Keratinocyte (primary cell): ENCODE data around the gene FMN2. TPM values are rescaled to one million over a fixed set of nuclear protein-coding genes. Genes with fewer than 3 reads are reported as not detected.

Experiments
- DNase-seq: peaks from one replicate; pipeline ENCODE4 v3.0.0-alpha.2; 2011; ENCODE audit warnings: low read depth, missing footprints, low spot score
- FAIRE-seq: peaks from 2 replicates; lab custom pipeline; 2011; peaks lifted over from hg19 to GRCh38; lab: Jason Lieb, UNC
- H2AFZ ChIP-seq: 2 replicates; pipeline ENCODE4 v1.6.0; 2012; ENCODE audit warnings: low read length, control low read depth, inconsistent platforms; ENCODE audit not compliant: control insufficient read depth
- H3K27ac ChIP-seq: 2 replicates; pipeline ENCODE4 v1.5.1; 2011; ENCODE audit warnings: low read length; ENCODE audit not compliant: control insufficient read depth, insufficient read depth
- H3K27me3 ChIP-seq: 3 replicates; pipeline ENCODE4 v1.6.0; 2011; ENCODE audit warnings: low read length; ENCODE audit not compliant: control insufficient read depth, insufficient read depth; ENCODE audit errors: extremely low read depth
- H3K36me3 ChIP-seq, 2 experiments: 2 replicates in 1 of 2; 3 replicates in 1 of 2; pipeline ENCODE4 v1.5.1; 2011; ENCODE audit warnings: low read length in 2 of 2, mild to moderate bottlenecking in 1 of 2; ENCODE audit not compliant: control insufficient read depth in 2 of 2, insufficient read depth in 2 of 2; ENCODE audit errors: extremely low read depth in 1 of 2
- H3K4me1 ChIP-seq: 3 replicates; pipeline ENCODE4 v1.5.1; 2011; ENCODE audit warnings: low read length; ENCODE audit not compliant: control insufficient read depth, insufficient read depth; ENCODE audit errors: extremely low read depth
- H3K4me2 ChIP-seq: 3 replicates; pipeline ENCODE4 v1.6.0; 2011; ENCODE audit warnings: low read depth, low read length; ENCODE audit not compliant: control insufficient read depth, insufficient read depth; ENCODE audit errors: extremely low read depth
- H3K4me3 ChIP-seq, 3 experiments: fragments of 200-600 bp in 1 of 3; sonication (generic) in 1 of 3; 2 replicates in 2 of 3; 3 replicates in 1 of 3; pipeline ENCODE4 v1.5.1; 2011 to 2016; ENCODE audit warnings: low read length in 3 of 3, mild to moderate bottlenecking in 3 of 3, control low read depth in 2 of 3, inconsistent platforms in 1 of 3, low read depth in 1 of 3, mixed read lengths in 1 of 3, mixed run types in 1 of 3, moderate library complexity in 1 of 3; ENCODE audit not compliant: control insufficient read depth in 2 of 3, insufficient read depth in 2 of 3; ENCODE audit errors: extremely low read depth in 1 of 3
- H3K79me2 ChIP-seq: 2 replicates; pipeline ENCODE4 v1.6.0; 2012; ENCODE audit warnings: low read length; ENCODE audit not compliant: control insufficient read depth, insufficient read depth
- H3K9ac ChIP-seq: 3 replicates; pipeline ENCODE4 v1.6.0; 2011; ENCODE audit warnings: low read length; ENCODE audit not compliant: control insufficient read depth, insufficient read depth; ENCODE audit errors: extremely low read depth
- H3K9me1 ChIP-seq: 3 replicates; pipeline ENCODE4 v1.6.0; 2011; ENCODE audit warnings: low read length; ENCODE audit not compliant: control insufficient read depth, insufficient read depth; ENCODE audit errors: extremely low read depth
- H3K9me3 ChIP-seq: 2 replicates; pipeline ENCODE4 v1.5.1; 2012; ENCODE audit warnings: low read depth, low read length; ENCODE audit not compliant: control insufficient read depth
- H4K20me1 ChIP-seq: 3 replicates; pipeline ENCODE4 v1.6.0; 2011; ENCODE audit warnings: low read length; ENCODE audit not compliant: control insufficient read depth, insufficient read depth; ENCODE audit errors: extremely low read depth
- CTCF ChIP-seq, 3 experiments: IDR thresholded peaks in 1 of 3; conservative IDR thresholded peaks in 1 of 3; optimal IDR thresholded peaks in 1 of 3; 2 replicates in 2 of 3; 3 replicates in 1 of 3; pipeline versions ENCODE3 to v1.5.1; 2011; ENCODE audit warnings: low read length in 3 of 3, mild to moderate bottlenecking in 3 of 3, moderate library complexity in 2 of 3, control low read depth in 1 of 3, inconsistent platforms in 1 of 3; ENCODE audit not compliant: insufficient read depth in 2 of 3; ENCODE audit errors: extremely low read depth in 1 of 3
- EZH2 ChIP-seq: IDR thresholded peaks from one replicate; pipeline ENCODE4 v1.6.1; 2012; ENCODE audit warnings: inconsistent platforms, mild to moderate bottlenecking, low read length, moderate library complexity
- dilution Hi-C: fragments of 300-500 bp; cut with MboI; formaldehyde crosslinking; loops from one replicate; pipeline ENCODE4 v1.7.0; 2020; ENCODE audit warnings: low sequenced_read_pairs; ENCODE audit not compliant: extremely low pct_ligation_motif_present
- polyA plus RNA-seq, 5 experiments: library from polyadenylated mRNA; depleted of rRNA in 3 of 5; stranded (reverse) in 3 of 5; stranded (forward) in 1 of 5; unstranded in 1 of 5; fragments of >200 nt; gene quantifications; 1 replicate in 1 of 5; 2 replicates in 3 of 5; 3 replicates in 1 of 5; pipeline versions ENCODE4 v1.2.1 to v1.2.3, GENCODE V29; 2011 to 2012; ENCODE audit warnings: missing spikeins in 2 of 5, low read depth in 1 of 5, low replicate concordance in 1 of 5

Gene FMN2
- polyA plus RNA-seq, 1 donor (not counting 4 experiments of a cell fraction or from before 2014, with no cell fraction given): not detected

DNA sequence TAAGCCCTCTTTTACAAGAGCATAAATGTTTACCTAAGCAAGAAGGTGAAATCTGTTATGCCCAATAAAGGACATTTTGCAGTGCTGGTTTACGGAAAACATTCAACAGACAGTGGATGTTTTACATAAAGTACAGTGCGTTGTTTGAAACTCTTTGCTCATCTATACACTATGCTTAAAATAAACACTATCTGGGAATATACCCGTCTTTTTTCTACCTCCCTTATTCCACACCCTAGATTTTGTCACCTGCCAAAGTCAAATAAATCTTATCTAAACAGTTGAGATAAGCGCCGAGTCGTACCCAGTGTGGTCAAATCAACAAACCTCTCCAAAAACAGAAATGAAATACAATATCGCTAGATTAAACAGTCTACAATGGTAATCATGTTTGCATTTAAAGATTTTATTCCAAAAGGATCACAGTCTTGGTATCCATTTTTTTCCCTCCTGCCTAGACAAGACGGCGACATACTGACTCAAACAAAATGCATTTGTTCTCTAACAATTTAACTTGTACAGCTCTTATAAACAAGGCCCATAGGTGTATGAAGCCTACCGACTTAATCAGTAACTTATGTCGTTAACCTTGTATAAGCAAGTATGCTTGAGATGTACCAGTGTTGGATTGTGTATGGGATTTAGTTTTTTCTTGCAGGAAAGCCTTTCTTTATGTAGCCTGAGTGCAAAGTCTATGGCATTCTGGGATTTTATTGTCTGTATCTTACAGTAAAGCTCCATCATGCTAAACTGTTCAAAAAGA, 189.1 kb downstream of the FMN2 start:
- no peak for FAIRE-seq
- no peaks in the 10 kb centered on the region for H3K27me3 ChIP-seq
- dilution Hi-C loops: no loop called here

GRCh38 chr1:240282061-240282830, 190.6 kb downstream of the FMN2 start:
- Histone ChIP-seq H3K4me3 (no peak overlapping the region), H3K27ac (no peak overlapping the region), H3K4me2 (no peak overlapping the region), H3K9me3 (peaks cover 2% of the 10 kb centered on the region), H3K9ac (no peak overlapping the region), H3K36me3 (no peaks in the 10 kb centered on the region), H2AFZ (no peak overlapping the region), H4K20me1 (no peaks in the 10 kb centered on the region), H3K79me2 (no peaks in the 10 kb centered on the region), H3K4me1 (no peaks in the 10 kb centered on the region), H3K27me3 (no peaks in the 10 kb centered on the region), H3K9me1 (no peaks in the 10 kb centered on the region)
- dilution Hi-C loops: no loop called here
- no peak for DNase-seq
- no peak for FAIRE-seq
- TF ChIP-seq EZH2 (no peak), CTCF (optimal IDR thresholded peaks at IDR 0.05 in 1 of 3, IDR thresholded peaks at IDR 0.05 in 1 of 3, conservative IDR thresholded peaks at IDR 0.05 in 1 of 3; ENCODE audit: extremely low read depth in 1 of 3, insufficient read depth in 2 of 3, low read length in 3 of 3) (no peak)

More for the DNA sequence above, 189.1 kb downstream of the FMN2 start:
- Histone ChIP-seq H3K9me3 (peaks cover 2% of the 10 kb centered on the region), H3K4me1 (no peaks in the 10 kb centered on the region), H3K36me3 (no peaks in the 10 kb centered on the region), H3K4me2 (no peak overlapping the region), H3K9ac (no peak overlapping the region), H3K4me3 (no peak overlapping the region), H3K27ac (no peak overlapping the region), H3K79me2 (no peaks in the 10 kb centered on the region), H3K9me1 (no peaks in the 10 kb centered on the region), H2AFZ (no peak overlapping the region), H4K20me1 (no peaks in the 10 kb centered on the region)
- TF ChIP-seq CTCF (optimal IDR thresholded peaks at IDR 0.05 in 1 of 3, IDR thresholded peaks at IDR 0.05 in 1 of 3, conservative IDR thresholded peaks at IDR 0.05 in 1 of 3; ENCODE audit: extremely low read depth in 1 of 3, insufficient read depth in 2 of 3, low read length in 3 of 3) (no peak), EZH2 (no peak)
- no peak for DNase-seq
